ENCODE data around the gene SENP6. TPM values are rescaled to one million over a fixed set of nuclear protein-coding genes. Genes with fewer than 3 reads are reported as not detected.

Gene SENP6
- total and polyA plus RNA-seq, 10 donors = 29.2 to 166 (median 122) TPM

DNA sequence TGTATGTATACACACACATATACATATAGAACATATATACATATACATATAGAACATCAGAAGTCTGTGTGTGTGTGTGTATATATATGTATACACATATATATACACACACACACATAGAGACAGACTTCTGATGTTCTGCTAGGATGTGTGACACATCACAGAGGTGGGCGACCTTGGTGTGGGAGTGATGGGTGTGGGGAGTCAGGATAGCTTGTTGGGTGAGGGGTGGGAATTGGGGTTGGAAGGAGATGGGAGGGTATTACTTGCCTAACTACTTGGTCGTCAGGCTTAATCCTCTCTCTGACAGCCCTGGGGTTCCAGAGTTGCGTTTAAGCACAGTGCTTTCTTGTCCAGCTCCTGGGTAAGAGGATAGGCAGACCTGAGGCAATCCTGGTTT, 155.6 kb downstream of the SENP6 start:
- Histone ChIP-seq H3K36me3 (no peaks in the 10 kb centered on the region), H3K4me1 (peaks cover 0 to 14% (median 4%) of the 10 kb centered on the region in 6 donors), H3K27me3 (replicated peaks in 1 of 7) (peaks cover 0 to 44% (median 0%) of the 10 kb centered on the region in 7 donors), H3K4me3 (no peak overlapping the region), H3K27ac (no peak overlapping the region), H3K9me3 (no peaks in the 10 kb centered on the region)
- WGBS, 5 donors = 75 to 100% (median 94%) methylated on average over 3 of the region's 3 CpGs
- DNase-seq = no peak
- no peak for TF ChIP-seq POLR2A (IDR thresholded peaks at IDR 0.05)
- TF ChIP-seq POLR2AphosphoS5 (IDR thresholded peaks at IDR 0.05) = no peak
- TF ChIP-seq CTCF (IDR thresholded peaks at IDR 0.05 in 8 of 11, conservative IDR thresholded peaks at IDR 0.05 in 3 of 11) = no peak
- intact Hi-C loops (cut with DNase I; ENCODE audit: low total_unique reads) = no loop called here

DNA sequence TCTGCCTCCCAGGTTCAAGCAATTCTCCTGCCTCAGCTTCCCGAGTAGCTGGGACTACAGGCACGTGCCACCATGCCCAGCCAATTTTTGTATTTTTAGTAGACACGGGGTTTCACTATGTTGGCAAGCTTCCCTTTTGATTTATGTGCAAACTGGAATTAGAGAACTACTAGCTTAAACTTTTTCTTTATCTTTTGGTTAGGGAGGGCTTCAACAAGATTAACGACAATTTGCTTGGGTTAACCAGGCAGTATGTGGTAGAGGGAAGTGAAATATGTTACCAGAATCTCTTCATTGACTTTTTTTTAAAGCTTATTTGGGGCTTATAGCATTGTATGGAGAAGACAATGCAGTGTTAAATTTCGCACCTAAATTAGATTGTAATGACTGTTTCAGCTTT, 156.4 kb downstream of the SENP6 start:
- DNase-seq = no peak
- intact Hi-C loops (cut with DNase I; ENCODE audit: low total_unique reads) = no loop called here
- Histone ChIP-seq H3K4me1 (peaks cover 0 to 9% (median 3%) of the 10 kb centered on the region in 6 donors), H3K27ac (no peak overlapping the region), H3K9me3 (no peaks in the 10 kb centered on the region), H3K27me3 (replicated peaks in 1 of 7) (peaks cover 0 to 36% (median 0%) of the 10 kb centered on the region in 7 donors), H3K4me3 (no peak overlapping the region), H3K36me3 (no peaks in the 10 kb centered on the region)
- WGBS, 5 donors = 36 to 47% (median 39%) methylated on average over 5 of the region's 5 CpGs
- TF ChIP-seq POLR2A (IDR thresholded peaks at IDR 0.05) = no peak
- no peak for TF ChIP-seq POLR2AphosphoS5 (IDR thresholded peaks at IDR 0.05)
- TF ChIP-seq CTCF (IDR thresholded peaks at IDR 0.05 in 8 of 11, conservative IDR thresholded peaks at IDR 0.05 in 3 of 11) = no peak

GRCh38 chr6:75759207-75759606, 157.5 kb downstream of the SENP6 start:
- H3K27me3 ChIP-seq (replicated peaks in 1 of 7) = peaks cover 0 to 32% (median 0%) of the 10 kb centered on the region in 7 donors
- H3K9me3 ChIP-seq = no peaks in the 10 kb centered on the region
- WGBS, 5 donors = 43 to 60% (median 55%) methylated on average over 5 of the region's 5 CpGs
- no peak for DNase-seq
- peaks cover 0 to 6% (median under 1%) of the 10 kb centered on the region in 6 donors for H3K4me1 ChIP-seq
- H3K36me3 ChIP-seq = peaks cover 0 to 3% (median 0%) of the 10 kb centered on the region in 6 donors
- H3K4me3 ChIP-seq = no peak overlapping the region
- H3K27ac ChIP-seq = no peak overlapping the region
- intact Hi-C loops (cut with DNase I; ENCODE audit: low total_unique reads) = no loop called here
- TF ChIP-seq POLR2A (IDR thresholded peaks at IDR 0.05) = no peak
- no peak for TF ChIP-seq CTCF (IDR thresholded peaks at IDR 0.05 in 8 of 11, conservative IDR thresholded peaks at IDR 0.05 in 3 of 11)
- no peak for TF ChIP-seq POLR2AphosphoS5 (IDR thresholded peaks at IDR 0.05)

GRCh38 chr6:75760320-75760719, 158.6 kb downstream of the SENP6 start:
- H3K4me1 ChIP-seq = peaks cover 0 to 6% (median 0%) of the 10 kb centered on the region in 6 donors
- H3K4me3 ChIP-seq = no peak overlapping the region
- intact Hi-C loops (cut with DNase I; ENCODE audit: low total_unique reads) = no loop called here
- DNase-seq = no peak
- H3K27me3 ChIP-seq (replicated peaks in 1 of 7) = peaks cover 0 to 32% (median 0%) of the 10 kb centered on the region in 7 donors
- no peak overlapping the region for H3K27ac ChIP-seq
- no peak for TF ChIP-seq POLR2A (IDR thresholded peaks at IDR 0.05)
- no peak for TF ChIP-seq POLR2AphosphoS5 (IDR thresholded peaks at IDR 0.05)
- no peak for TF ChIP-seq CTCF (IDR thresholded peaks at IDR 0.05 in 8 of 11, conservative IDR thresholded peaks at IDR 0.05 in 3 of 11)
- H3K36me3 ChIP-seq = peaks cover 0 to 5% (median 0%) of the 10 kb centered on the region in 6 donors
- 65 to 87% (median 77%) methylated on average over 1 of the region's 1 CpG for WGBS, 5 donors
- H3K9me3 ChIP-seq = no peaks in the 10 kb centered on the region
